Ascending aorta (tissue), 2 donors: Measurements from ENCODE around the gene RRP8. TPM values are rescaled to one million over a fixed set of nuclear protein-coding genes. Genes with fewer than 3 reads are reported as not detected.

ENCODE experiments used
- DNase-seq, 2 donors: peaks; one replicate each; pipeline ENCODE4 v3.0.0-alpha.2; 2019; ENCODE audit warnings: low spot score in 2 of 2
- H3K27ac ChIP-seq, 2 donors: fragments of 200-600 bp; sonication (generic); one replicate each; pipeline ENCODE4 v1.5.1; 2016 to 2017; ENCODE audit warnings: mild to moderate bottlenecking in 1 of 2
- H3K27me3 ChIP-seq: fragments of 200-600 bp; sonication (generic); one replicate; pipeline ENCODE4 v1.5.1; 2017
- H3K36me3 ChIP-seq, 2 donors: fragments of 200-600 bp; sonication (generic); one replicate each; pipeline ENCODE4 v1.5.1; 2016
- H3K4me1 ChIP-seq, 2 donors: fragments of 200-600 bp; sonication (generic); one replicate each; pipeline ENCODE4 v1.5.1; 2016 to 2017; ENCODE audit warnings: mild to moderate bottlenecking in 1 of 2
- H3K4me3 ChIP-seq, 2 donors: fragments of 200-600 bp; sonication (generic); one replicate each; pipeline ENCODE4 v1.5.1; 2016 to 2017; ENCODE audit warnings: mild to moderate bottlenecking in 1 of 2
- H3K9me3 ChIP-seq, 2 donors: fragments of 200-600 bp; sonication (generic); one replicate each; pipeline ENCODE4 v1.5.1; 2016
- CTCF ChIP-seq, 3 experiments: fragments of 200-600 bp in 2 of 3; fragments of 450-650 bp in 1 of 3; sonication (generic) in 2 of 3; IDR thresholded peaks; one replicate each; pipeline ENCODE4 v1.5.1; 2016 to 2019; ENCODE audit warnings: antibody characterized with exemption in 3 of 3, mild to moderate bottlenecking in 1 of 3, moderate library complexity in 1 of 3
- intact Hi-C: fragments of 100-400 bp; cut with DNase I; formaldehyde crosslinking; loops from one replicate; pipeline ENCODE4 v1.15.1; 2023
- total RNA-seq: library from RNA; depleted of rRNA; stranded (reverse); fragments of >200 nt; gene quantifications from one replicate; pipeline ENCODE4 v1.1.0, GENCODE V29; 2016

The RRP8 gene
- total RNA-seq, 1 donor from 2014 or later, result 9.2 TPM

- no peaks in the 10 kb centered on the region for H3K4me1 ChIP-seq
- H3K27me3 ChIP-seq, result no peaks in the 10 kb centered on the region
- H3K27ac ChIP-seq, result no peak overlapping the region
- TF ChIP-seq CTCF (IDR thresholded peaks at IDR 0.05), result no peak
- no peak for DNase-seq
- H3K4me3 ChIP-seq, result no peak overlapping the region
- no peaks in the 10 kb centered on the region for H3K9me3 ChIP-seq
- peaks cover 0 to 19% of the 10 kb centered on the region in 2 donors for H3K36me3 ChIP-seq
- intact Hi-C loops, result no loop called here
These were observed 42.1 kb downstream of the RRP8 start for GRCh38 chr11:6561288-6561687.

- Histone ChIP-seq H3K27me3 (no peaks in the 10 kb centered on the region), H3K4me3 (no peak overlapping the region), H3K27ac (no peak overlapping the region), H3K9me3 (no peaks in the 10 kb centered on the region), H3K36me3 (peaks cover 0 to 19% of the 10 kb centered on the region in 2 donors), H3K4me1 (no peaks in the 10 kb centered on the region)
- no peak for TF ChIP-seq CTCF (IDR thresholded peaks at IDR 0.05)
- intact Hi-C loops, result no loop called here
- no peak for DNase-seq
These were observed 44.0 kb downstream of the RRP8 start for GRCh38 chr11:6559369-6559768.

GRCh38 chr11:6557761-6558674 is 45.4 kb downstream of the RRP8 start:
- TF ChIP-seq CTCF (IDR thresholded peaks at IDR 0.05), result no peak
- H3K4me1 ChIP-seq, result no peaks in the 10 kb centered on the region
- no peak overlapping the region for H3K27ac ChIP-seq
- intact Hi-C loops, result no loop called here
- H3K36me3 ChIP-seq, result peaks cover 0 to 12% of the 10 kb centered on the region in 2 donors
- no peaks in the 10 kb centered on the region for H3K27me3 ChIP-seq
- no peak for DNase-seq
- H3K4me3 ChIP-seq, result no peak overlapping the region
- no peaks in the 10 kb centered on the region for H3K9me3 ChIP-seq

DNA sequence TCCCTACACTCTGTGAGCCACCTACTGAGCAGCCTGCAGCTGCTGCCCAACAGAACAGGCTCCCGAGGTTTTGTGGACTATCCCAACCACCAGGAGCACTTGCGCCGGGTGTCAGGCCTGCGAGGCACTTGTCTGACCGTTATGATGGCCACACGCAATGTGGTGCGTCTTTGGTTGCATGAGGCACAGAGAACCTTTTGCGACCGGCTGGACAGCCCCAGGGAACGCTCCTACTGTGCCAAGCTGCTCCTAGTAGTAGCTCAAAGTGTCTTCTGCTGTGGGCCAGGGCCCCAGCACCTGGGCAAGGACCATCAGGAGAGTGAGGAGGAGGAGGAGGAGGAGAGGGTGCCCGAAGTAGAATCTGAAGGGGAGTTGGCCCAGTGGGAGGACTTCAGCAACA is 46.4 kb downstream of the RRP8 start:
- Histone ChIP-seq H3K36me3 (peaks cover 0 to 12% of the 10 kb centered on the region in 2 donors), H3K4me1 (no peaks in the 10 kb centered on the region), H3K27ac (no peak overlapping the region), H3K9me3 (no peaks in the 10 kb centered on the region), H3K27me3 (no peaks in the 10 kb centered on the region), H3K4me3 (no peak overlapping the region)
- DNase-seq, result no peak
- intact Hi-C loops, result no loop called here
- no peak for TF ChIP-seq CTCF (IDR thresholded peaks at IDR 0.05)

- Histone ChIP-seq H3K27me3 (no peaks in the 10 kb centered on the region), H3K9me3 (no peaks in the 10 kb centered on the region), H3K4me3 (no peak overlapping the region), H3K4me1 (no peaks in the 10 kb centered on the region), H3K36me3 (peaks cover 0 to 12% of the 10 kb centered on the region in 2 donors), H3K27ac (no peak overlapping the region)
- no peak for DNase-seq
- TF ChIP-seq CTCF (IDR thresholded peaks at IDR 0.05), result no peak
- intact Hi-C loops, result no loop called here
These were observed 47.1 kb downstream of the RRP8 start for GRCh38 chr11:6556139-6556949.
